OCI-LY7 (cell line): ENCODE data around the gene EEF1AKMT3. TPM values are rescaled to one million over a fixed set of nuclear protein-coding genes. Genes with fewer than 3 reads are reported as not detected.
A peak's percentile ranks its signal among the peaks of the same experiment; 100 is the strongest.

Source experiments
- BruUV-seq: library from RNA; stranded (reverse); fragments of 400-500 nt; replicated peaks from 2 replicates; lab custom pipeline; 2021; lab: Mats Ljungman, UMichigan
- CTCF ChIA-PET: fragments of 300-600 bp; sonication (Branson Sonifier 250); formaldehyde crosslinking; loops from one replicate; lab custom pipeline; 2022; ENCODE audit warnings: antibody characterized with exemption; ENCODE audit not compliant: unreplicated experiment; lab: Charles Lee
- POLR2A ChIA-PET: fragments of 300-600 bp; sonication (Branson Sonifier 250); formaldehyde crosslinking; loops from one replicate; lab custom pipeline; 2022; ENCODE audit warnings: antibody characterized with exemption; lab: Charles Lee
- DNase-seq: peaks from one replicate; pipeline ENCODE4 v3.0.0-alpha.2; 2015; ENCODE audit warnings: low spot score
- H2AFZ ChIP-seq: fragments of 200-600 bp; sonication (generic), shearing (Covaris generic); 2 replicates; pipeline ENCODE4 v1.6.1; 2014; ENCODE audit warnings: mild to moderate bottlenecking, antibody characterized with exemption, low read length, moderate library complexity
- H3K27ac ChIP-seq: fragments of 200-600 bp; sonication (generic); 2 replicates; pipeline ENCODE4 v1.5.1; 2014; ENCODE audit warnings: mixed run types, low read depth, mild to moderate bottlenecking, moderate library complexity, low read length, inconsistent platforms; ENCODE audit not compliant: poor library complexity, severe bottlenecking
- H3K36me3 ChIP-seq: fragments of 200-600 bp; sonication (generic); 2 replicates; pipeline ENCODE4 v1.6.1; 2014; ENCODE audit warnings: mild to moderate bottlenecking, antibody characterized with exemption, low read length, moderate library complexity, mixed read lengths; ENCODE audit not compliant: insufficient read depth
- H3K4me1 ChIP-seq: fragments of 200-600 bp; sonication (generic); 2 replicates; pipeline ENCODE4 v1.5.1; 2014; ENCODE audit warnings: mild to moderate bottlenecking, low read length; ENCODE audit not compliant: insufficient read depth, poor library complexity, severe bottlenecking
- H3K4me2 ChIP-seq: fragments of 200-600 bp; sonication (generic); 2 replicates; pipeline ENCODE4 v1.6.1; 2014; ENCODE audit warnings: mild to moderate bottlenecking, low read length
- H3K4me3 ChIP-seq: fragments of 200-600 bp; sonication (generic); 2 replicates; pipeline ENCODE4 v1.5.1; 2014; ENCODE audit warnings: mild to moderate bottlenecking, low read depth, low read length; ENCODE audit not compliant: poor library complexity, severe bottlenecking
- H3K79me2 ChIP-seq: fragments of 200-600 bp; sonication (generic); 2 replicates; pipeline ENCODE4 v1.6.1; 2016; ENCODE audit warnings: low read depth, mild to moderate bottlenecking, low read length, moderate library complexity, mixed read lengths; ENCODE audit not compliant: insufficient read depth
- H3K9me2 ChIP-seq: fragments of 200-600 bp; sonication (generic); 2 replicates; pipeline ENCODE4 v1.6.1; 2016; ENCODE audit warnings: mild to moderate bottlenecking, low read length, mixed read lengths; ENCODE audit not compliant: insufficient read depth
- H3K9me3 ChIP-seq: fragments of 200-600 bp; sonication (generic); 2 replicates; pipeline ENCODE4 v1.6.1; 2014; ENCODE audit warnings: mild to moderate bottlenecking, mixed run types, low read length, mixed read lengths
- H4K20me1 ChIP-seq: fragments of 200-600 bp; sonication (generic); 2 replicates; pipeline ENCODE4 v1.6.1; 2014; ENCODE audit warnings: mild to moderate bottlenecking, antibody characterized with exemption, low read length, moderate library complexity, mixed read lengths; ENCODE audit not compliant: insufficient read depth
- EZH2phosphoT487 ChIP-seq: fragments of 200-600 bp; sonication (generic); IDR thresholded peaks from 2 replicates; pipeline ENCODE4 v1.6.1; 2018; ENCODE audit warnings: low read depth, borderline replicate concordance, mild to moderate bottlenecking, mixed run types, antibody characterized with exemption, low read length, moderate library complexity, mixed read lengths
- intact Hi-C: fragments of 100-400 bp; cut with micrococcal nuclease; formaldehyde crosslinking; loops from one replicate; pipeline ENCODE4 v1.10.0; 2022; ENCODE audit not compliant: unreplicated experiment
- total RNA-seq, 2 experiments: library from RNA; depleted of rRNA in 1 of 2; stranded (reverse); fragments of >200 nt in 1 of 2; shearing (Covaris generic) in 1 of 2; gene quantifications; 2 replicates each; pipeline ENCODE4 v1.2.3, GENCODE V29; 2014 to 2022
- TF ChIP-seq, protein P1 (sequence below): fragments of 200-600 bp; sonication (generic); conservative IDR thresholded peaks from 2 replicates; pipeline ENCODE4 v1.5.1; 2014; ENCODE audit warnings: mild to moderate bottlenecking, antibody characterized with exemption, low read length, moderate library complexity, mixed read lengths

Gene EEF1AKMT3
- total RNA-seq, 2 experiments from 2014 or later, result 3.4 to 6.3 TPM

- Histone ChIP-seq H3K4me3 (no peak overlapping the region), H3K4me1 (peaks cover 8% of the 10 kb centered on the region), H3K36me3 (peaks cover 50% of the 10 kb centered on the region), H3K27ac (no peak overlapping the region), H4K20me1 (no peaks in the 10 kb centered on the region), H3K9me3 (no peaks in the 10 kb centered on the region), H3K79me2 (no peaks in the 10 kb centered on the region), H3K4me2 (no peak overlapping the region), H2AFZ (no peak overlapping the region), H3K9me2 (no peaks in the 10 kb centered on the region)
- TF ChIP-seq, protein P1, sequence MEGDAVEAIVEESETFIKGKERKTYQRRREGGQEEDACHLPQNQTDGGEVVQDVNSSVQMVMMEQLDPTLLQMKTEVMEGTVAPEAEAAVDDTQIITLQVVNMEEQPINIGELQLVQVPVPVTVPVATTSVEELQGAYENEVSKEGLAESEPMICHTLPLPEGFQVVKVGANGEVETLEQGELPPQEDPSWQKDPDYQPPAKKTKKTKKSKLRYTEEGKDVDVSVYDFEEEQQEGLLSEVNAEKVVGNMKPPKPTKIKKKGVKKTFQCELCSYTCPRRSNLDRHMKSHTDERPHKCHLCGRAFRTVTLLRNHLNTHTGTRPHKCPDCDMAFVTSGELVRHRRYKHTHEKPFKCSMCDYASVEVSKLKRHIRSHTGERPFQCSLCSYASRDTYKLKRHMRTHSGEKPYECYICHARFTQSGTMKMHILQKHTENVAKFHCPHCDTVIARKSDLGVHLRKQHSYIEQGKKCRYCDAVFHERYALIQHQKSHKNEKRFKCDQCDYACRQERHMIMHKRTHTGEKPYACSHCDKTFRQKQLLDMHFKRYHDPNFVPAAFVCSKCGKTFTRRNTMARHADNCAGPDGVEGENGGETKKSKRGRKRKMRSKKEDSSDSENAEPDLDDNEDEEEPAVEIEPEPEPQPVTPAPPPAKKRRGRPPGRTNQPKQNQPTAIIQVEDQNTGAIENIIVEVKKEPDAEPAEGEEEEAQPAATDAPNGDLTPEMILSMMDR, result no peak
- no peak for TF ChIP-seq EZH2phosphoT487
- intact Hi-C loops, result no loop called here
- POLR2A ChIA-PET, result no interaction called here
- no TSS peak for BruUV-seq
- CTCF ChIA-PET, result no interaction called here
- no peak for DNase-seq
Measured at GRCh38 chr12:57723630-57723962, 48.8 kb upstream of the EEF1AKMT3 start.

- POLR2A ChIA-PET, result no interaction called here
- TF ChIP-seq, protein P1, result no peak
- no peak for TF ChIP-seq EZH2phosphoT487
- no peaks in the 10 kb centered on the region for H4K20me1 ChIP-seq
- no TSS peak for BruUV-seq
- H3K27ac ChIP-seq, result peak overlapping the region; percentile 30
- H3K79me2 ChIP-seq, result no peaks in the 10 kb centered on the region
- H3K9me3 ChIP-seq, result no peaks in the 10 kb centered on the region
- no peak overlapping the region for H3K4me3 ChIP-seq
- H3K36me3 ChIP-seq, result peaks cover 45% of the 10 kb centered on the region
- H3K4me2 ChIP-seq, result no peak overlapping the region
- H3K9me2 ChIP-seq, result no peaks in the 10 kb centered on the region
- no peak for DNase-seq
- CTCF ChIA-PET, result no interaction called here
- intact Hi-C loops, result no loop called here
- no peak overlapping the region for H2AFZ ChIP-seq
- peaks cover 8% of the 10 kb centered on the region for H3K4me1 ChIP-seq
Measured at GRCh38 chr12:57724003-57724935, 48.1 kb upstream of the EEF1AKMT3 start.
